OCI-LY1 (cell line): ENCODE data around the gene LIMS2.

Source experiments
- EZH2 ChIP-seq: fragments of 200-600 bp; sonication (generic), shearing (Covaris generic); IDR thresholded peaks from 2 replicates; pipeline ENCODE4 v1.8.0; 2017; ENCODE audit warnings: borderline replicate concordance, mixed run types, mild to moderate bottlenecking, antibody characterized with exemption, low read length, moderate library complexity, mixed read lengths
- TF ChIP-seq, protein P1 (sequence below): fragments of 200-600 bp; sonication (generic), shearing (Covaris generic); IDR thresholded peaks from 2 replicates; pipeline ENCODE4 v1.5.1; 2017; ENCODE audit warnings: mild to moderate bottlenecking, antibody characterized with exemption, low read length, moderate library complexity, mixed read lengths

DNA sequence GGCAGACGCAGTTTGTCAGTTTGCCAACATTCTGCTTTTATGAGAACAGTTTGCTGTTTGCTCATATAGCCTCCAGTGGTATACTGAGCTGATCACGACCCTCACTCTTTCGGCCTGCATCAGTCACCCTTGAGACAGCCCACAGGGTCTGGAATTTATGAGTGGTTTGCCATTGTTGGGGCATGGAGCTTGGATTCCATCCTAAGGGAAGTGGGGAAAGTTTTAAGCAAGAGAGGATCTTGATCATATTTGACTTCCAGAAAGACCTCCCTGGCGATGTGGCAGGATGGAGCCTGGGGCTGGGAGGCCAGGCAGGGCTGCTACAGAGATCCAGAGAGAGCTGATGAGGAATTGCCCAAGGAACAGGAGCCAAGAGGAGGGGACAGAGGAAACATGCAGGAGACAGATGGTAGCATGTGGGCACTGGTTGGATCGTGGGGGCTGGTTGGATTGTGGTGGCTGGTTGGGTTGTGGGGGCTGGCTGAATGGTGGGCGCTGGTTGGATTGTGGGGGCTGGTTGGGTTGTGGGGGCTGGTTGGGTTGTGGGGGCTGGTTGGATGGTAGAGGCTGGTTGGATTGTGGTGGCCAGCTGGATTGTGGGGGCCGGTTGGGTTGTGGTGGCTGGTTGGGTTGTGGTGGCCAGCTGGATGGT lies 56.7 kb downstream of the LIMS2 start:
- TF ChIP-seq, protein P1, sequence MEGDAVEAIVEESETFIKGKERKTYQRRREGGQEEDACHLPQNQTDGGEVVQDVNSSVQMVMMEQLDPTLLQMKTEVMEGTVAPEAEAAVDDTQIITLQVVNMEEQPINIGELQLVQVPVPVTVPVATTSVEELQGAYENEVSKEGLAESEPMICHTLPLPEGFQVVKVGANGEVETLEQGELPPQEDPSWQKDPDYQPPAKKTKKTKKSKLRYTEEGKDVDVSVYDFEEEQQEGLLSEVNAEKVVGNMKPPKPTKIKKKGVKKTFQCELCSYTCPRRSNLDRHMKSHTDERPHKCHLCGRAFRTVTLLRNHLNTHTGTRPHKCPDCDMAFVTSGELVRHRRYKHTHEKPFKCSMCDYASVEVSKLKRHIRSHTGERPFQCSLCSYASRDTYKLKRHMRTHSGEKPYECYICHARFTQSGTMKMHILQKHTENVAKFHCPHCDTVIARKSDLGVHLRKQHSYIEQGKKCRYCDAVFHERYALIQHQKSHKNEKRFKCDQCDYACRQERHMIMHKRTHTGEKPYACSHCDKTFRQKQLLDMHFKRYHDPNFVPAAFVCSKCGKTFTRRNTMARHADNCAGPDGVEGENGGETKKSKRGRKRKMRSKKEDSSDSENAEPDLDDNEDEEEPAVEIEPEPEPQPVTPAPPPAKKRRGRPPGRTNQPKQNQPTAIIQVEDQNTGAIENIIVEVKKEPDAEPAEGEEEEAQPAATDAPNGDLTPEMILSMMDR: no peak
- no peak for TF ChIP-seq EZH2
